ENCODE measurements around the gene MRPL20.

Gene MRPL20

DNA sequence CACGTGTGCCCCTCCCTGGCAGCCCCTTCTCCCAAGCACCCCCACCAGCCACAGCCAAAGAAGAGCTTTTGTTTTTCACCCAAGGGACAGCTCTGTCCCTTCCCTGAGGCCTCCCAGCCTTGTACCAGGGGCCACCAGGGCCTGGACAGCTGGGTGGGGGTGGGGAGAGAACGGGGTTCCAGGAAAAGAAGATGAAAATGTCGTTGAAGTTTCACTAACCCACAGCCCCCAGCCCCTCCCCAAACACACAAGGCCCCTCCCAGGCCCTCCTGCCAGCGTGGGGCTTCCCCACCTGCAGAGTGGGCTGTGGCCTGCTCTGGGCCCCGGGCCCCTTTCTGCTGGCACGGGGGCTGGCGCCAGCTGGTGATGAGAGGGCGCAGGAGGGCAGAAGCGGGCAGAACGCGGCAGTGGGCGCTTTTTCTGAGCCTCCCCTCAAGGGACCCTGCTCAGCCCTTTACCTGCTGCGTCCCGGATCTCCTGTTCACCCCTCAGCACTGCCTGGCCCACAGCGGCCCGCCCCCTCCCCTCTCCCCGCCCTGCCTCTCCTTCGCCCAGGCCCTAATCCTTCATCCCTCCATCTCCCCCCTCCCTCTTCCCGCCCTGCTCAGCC is 19.5 kb upstream of the MRPL20 start:
- H3K27ac ChIP-seq: no peak overlapping the region
- no peak for TF ChIP-seq ZFX (IDR thresholded peaks at IDR 0.05; ENCODE audit: borderline replicate concordance)
- TF ChIP-seq, protein P1, sequence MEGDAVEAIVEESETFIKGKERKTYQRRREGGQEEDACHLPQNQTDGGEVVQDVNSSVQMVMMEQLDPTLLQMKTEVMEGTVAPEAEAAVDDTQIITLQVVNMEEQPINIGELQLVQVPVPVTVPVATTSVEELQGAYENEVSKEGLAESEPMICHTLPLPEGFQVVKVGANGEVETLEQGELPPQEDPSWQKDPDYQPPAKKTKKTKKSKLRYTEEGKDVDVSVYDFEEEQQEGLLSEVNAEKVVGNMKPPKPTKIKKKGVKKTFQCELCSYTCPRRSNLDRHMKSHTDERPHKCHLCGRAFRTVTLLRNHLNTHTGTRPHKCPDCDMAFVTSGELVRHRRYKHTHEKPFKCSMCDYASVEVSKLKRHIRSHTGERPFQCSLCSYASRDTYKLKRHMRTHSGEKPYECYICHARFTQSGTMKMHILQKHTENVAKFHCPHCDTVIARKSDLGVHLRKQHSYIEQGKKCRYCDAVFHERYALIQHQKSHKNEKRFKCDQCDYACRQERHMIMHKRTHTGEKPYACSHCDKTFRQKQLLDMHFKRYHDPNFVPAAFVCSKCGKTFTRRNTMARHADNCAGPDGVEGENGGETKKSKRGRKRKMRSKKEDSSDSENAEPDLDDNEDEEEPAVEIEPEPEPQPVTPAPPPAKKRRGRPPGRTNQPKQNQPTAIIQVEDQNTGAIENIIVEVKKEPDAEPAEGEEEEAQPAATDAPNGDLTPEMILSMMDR (IDR thresholded peaks at IDR 0.05): no peak

DNA sequence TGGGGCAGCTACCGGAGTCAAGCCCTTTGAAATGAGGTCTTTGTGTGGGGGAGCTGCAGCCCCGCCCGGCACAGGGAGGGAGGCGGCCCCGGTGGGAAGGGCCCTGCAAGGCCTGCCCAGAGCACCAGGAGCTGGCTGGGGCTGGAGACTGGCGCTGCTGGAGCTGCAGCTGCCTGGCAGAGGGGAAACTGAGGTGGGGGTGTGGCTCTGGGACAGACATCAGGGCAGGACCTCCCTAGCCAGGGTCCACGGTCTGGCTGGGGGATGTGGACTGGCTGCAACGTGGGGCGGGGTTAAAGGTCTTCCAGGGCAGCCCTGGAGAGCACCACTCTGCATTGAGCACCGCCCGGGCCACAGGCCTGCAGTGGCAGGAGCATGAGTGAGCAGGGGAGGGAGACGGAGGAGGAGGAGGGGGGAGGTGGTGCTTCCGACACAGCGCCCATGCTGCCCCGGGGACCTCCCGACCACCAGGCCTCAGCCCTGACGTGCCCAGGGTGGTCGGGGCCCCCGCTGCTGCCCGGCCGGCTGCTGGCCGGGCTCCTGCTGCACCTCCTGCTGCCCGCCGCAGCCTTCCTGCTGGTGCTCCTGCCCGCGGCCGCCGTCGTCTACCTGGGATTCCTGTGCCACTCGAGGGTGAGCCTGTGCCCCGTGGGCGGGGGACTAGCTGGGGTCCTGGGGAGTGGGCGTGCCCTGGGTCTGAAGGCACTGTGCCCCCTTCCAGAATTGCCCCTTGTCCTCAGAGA is 18.8 kb upstream of the MRPL20 start:
- TF ChIP-seq, protein P1 (IDR thresholded peaks at IDR 0.05): no peak
- TF ChIP-seq ZFX (IDR thresholded peaks at IDR 0.05; ENCODE audit: borderline replicate concordance): no peak
- no peak overlapping the region for H3K27ac ChIP-seq

DNA sequence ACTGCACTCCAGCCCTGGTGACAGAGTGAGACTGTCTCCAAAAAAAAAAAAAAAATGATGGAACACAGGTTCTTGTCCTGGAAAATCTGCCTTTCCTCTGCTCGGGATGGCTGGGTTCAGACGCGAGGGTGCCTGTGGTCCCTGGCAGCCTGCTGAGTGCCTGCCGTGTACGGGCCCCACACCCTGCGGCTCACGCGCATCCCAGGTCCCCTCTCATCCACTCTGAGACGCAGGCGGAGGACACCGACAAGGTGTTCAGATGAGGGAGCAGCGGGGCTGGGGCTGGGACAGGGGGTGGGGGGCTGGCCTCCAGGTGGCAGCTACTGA is 18.3 kb upstream of the MRPL20 start:
- H3K27ac ChIP-seq: no peak overlapping the region
- TF ChIP-seq, protein P1 (IDR thresholded peaks at IDR 0.05): no peak
- no peak for TF ChIP-seq ZFX (IDR thresholded peaks at IDR 0.05; ENCODE audit: borderline replicate concordance)

DNA sequence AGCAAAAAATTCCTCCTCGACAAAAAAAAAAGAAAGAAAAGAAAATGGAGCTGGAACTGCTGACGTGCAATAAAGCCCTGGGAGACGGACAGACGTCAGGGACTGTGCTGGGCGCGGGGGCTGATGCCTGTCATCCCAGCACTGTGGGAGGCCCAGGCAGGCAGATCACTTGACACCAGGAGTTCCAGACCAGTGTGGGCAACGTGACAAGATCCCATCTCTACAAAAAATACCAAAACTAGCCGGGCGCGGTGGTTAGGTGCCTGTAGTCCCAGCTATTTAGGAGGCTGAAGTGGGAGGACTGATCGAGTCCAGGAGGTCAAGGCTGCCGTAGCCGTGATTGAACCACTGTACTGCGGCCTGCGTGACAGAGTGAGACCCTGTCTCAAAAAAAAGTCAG is 17.6 kb upstream of the MRPL20 start:
- TF ChIP-seq, protein P1 (IDR thresholded peaks at IDR 0.05): no peak
- no peak for TF ChIP-seq ZFX (IDR thresholded peaks at IDR 0.05; ENCODE audit: borderline replicate concordance)
- H3K27ac ChIP-seq: no peak overlapping the region

DNA sequence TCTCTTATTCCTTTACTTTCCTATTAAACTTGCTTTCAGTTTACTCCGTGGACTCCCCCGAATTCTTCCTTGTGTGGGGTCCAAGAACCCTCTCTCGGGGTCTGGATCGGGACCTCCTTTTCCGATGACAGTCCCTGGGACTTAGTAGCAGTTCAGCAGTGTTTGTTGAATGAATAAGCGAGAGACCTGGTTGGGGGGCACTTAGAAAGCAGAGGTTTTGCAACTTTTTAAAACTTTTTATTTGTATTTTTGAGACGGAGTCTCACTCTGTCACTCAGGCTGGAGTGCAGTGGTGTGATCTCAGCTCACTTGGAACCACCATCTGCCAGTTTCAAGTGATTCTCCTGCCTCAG is 16.1 kb upstream of the MRPL20 start:
- H3K27ac ChIP-seq: no peak overlapping the region
- TF ChIP-seq, protein P1 (IDR thresholded peaks at IDR 0.05): no peak
- TF ChIP-seq ZFX (IDR thresholded peaks at IDR 0.05; ENCODE audit: borderline replicate concordance): no peak

DNA sequence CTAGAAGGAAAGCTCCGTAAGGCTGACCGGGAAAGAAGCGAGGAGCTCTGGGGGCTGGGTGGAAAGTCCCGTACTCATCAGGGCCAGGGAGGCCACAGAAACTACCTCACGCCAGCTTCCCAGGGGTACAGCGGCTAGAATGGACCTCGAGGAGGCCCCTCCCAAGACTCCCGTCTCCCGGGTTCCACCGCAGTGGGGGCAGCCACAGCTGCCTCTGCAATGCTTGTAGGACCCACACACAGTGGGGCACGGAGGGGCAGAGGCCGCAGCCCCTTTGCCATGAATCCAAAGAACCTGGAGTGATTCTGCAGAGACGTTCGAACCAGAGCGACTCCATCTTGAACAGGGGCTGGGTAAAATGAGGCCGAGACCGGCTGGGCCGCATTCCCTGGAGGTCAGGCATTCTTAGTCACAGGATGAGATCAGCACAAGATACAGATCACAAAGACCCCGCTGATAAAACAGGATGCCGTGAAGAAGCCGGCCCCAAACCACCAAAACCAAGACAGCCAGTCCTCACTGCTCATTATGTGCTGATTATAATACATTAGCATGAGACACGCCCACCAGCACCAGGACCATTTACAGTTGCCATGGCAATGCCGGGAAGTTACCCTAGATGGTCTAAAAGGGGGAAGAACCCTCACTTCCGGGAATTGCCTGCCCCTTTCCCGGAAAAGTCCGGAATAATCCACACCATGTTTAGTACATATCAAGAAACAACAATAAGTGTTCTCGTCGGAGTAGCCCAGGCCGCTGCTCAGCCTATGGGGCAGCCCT is 15.6 kb upstream of the MRPL20 start:
- no peak overlapping the region for H3K27ac ChIP-seq
- no peak for TF ChIP-seq ZFX (IDR thresholded peaks at IDR 0.05; ENCODE audit: borderline replicate concordance)

DNA sequence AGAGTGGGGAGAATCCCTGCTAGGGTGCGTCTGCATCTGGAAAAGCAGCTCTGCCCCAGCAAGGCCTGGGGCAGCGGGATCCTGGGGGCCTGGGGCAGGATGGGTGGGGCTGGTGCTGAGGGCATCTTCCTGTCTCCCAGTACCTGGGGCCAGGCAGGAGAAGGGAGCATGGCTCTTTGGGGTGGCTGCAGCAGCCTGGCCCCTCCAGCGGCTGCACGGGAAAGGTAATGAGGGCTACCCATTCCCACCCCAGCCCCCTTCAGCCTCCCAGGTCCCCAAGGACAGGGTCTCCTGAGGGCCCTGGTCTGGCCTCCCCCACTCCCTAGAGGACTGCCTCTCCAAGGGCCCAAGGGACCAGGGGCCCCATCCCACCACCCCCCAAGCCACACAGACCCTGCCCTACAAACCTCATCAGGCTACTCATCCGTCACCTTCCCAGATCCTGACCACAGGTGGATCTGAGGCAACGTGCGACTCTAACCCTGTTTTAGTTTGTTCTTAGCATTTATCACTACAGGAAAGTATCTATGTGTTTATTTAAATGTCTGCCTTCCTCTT is 14.9 kb upstream of the MRPL20 start:
- no peak for TF ChIP-seq ZFX (IDR thresholded peaks at IDR 0.05; ENCODE audit: borderline replicate concordance)
- TF ChIP-seq, protein P1 (IDR thresholded peaks at IDR 0.05): no peak
- H3K27ac ChIP-seq: no peak overlapping the region

All from 22Rv1 (cell line).